GM18868 (cell line): Measurements from ENCODE around the gene SYCP3.
"Not testable (repeated sequence)": the region's sequence is repeated elsewhere in the genome, so short reads cannot be mapped to it uniquely, and the experiment has no call there.

Source experiments
- ATAC-seq: cut with Tn5 transposase; IDR thresholded peaks from one replicate; pipeline ENCODE4 v1.9.1; 2021; ENCODE audit warnings: mild to moderate bottlenecking, moderate library complexity; ENCODE audit not compliant: unreplicated experiment

SYCP3 gene

GRCh38 chr12:101681627-101682026 lies 57.6 kb downstream of the SYCP3 start:
- ATAC-seq = not testable (repeated sequence)

- no peak for ATAC-seq
Observed at GRCh38 chr12:101680647-101681046, 58.6 kb downstream of the SYCP3 start.

DNA sequence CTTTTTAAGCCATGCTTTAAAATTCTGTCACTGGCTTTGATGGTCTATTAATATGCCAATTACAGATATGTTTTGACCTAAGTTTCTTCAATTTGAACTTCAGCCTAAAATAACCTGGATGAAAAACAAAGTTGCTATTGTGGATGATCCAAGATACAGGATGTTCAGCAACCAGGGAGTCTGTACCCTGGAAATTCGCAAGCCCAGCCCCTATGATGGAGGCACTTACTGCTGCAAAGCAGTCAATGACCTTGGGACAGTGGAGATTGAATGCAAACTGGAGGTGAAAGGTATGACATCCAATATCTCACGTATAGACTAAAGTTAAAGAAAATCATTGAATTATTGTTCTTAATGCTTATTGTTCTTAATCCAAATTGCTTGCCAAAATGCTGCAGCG lies 59.0 kb downstream of the SYCP3 start:
- ATAC-seq = no peak
